Measurements from ENCODE around the gene PLXNA4.

GRCh38 chr7:132515181-132515580, 61.1 kb downstream of the PLXNA4 start:
- TF ChIP-seq, protein P1, sequence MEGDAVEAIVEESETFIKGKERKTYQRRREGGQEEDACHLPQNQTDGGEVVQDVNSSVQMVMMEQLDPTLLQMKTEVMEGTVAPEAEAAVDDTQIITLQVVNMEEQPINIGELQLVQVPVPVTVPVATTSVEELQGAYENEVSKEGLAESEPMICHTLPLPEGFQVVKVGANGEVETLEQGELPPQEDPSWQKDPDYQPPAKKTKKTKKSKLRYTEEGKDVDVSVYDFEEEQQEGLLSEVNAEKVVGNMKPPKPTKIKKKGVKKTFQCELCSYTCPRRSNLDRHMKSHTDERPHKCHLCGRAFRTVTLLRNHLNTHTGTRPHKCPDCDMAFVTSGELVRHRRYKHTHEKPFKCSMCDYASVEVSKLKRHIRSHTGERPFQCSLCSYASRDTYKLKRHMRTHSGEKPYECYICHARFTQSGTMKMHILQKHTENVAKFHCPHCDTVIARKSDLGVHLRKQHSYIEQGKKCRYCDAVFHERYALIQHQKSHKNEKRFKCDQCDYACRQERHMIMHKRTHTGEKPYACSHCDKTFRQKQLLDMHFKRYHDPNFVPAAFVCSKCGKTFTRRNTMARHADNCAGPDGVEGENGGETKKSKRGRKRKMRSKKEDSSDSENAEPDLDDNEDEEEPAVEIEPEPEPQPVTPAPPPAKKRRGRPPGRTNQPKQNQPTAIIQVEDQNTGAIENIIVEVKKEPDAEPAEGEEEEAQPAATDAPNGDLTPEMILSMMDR (IDR thresholded peaks at IDR 0.05 in 4 of 5, conservative IDR thresholded peaks at IDR 0.05 in 1 of 5), result no peak
- no peak for TF ChIP-seq POLR2A (IDR thresholded peaks at IDR 0.05)
